Fibroblast of lung (primary cell): Measurements from ENCODE around the gene CDC25A. TPM values are rescaled to one million over a fixed set of nuclear protein-coding genes. Genes with fewer than 3 reads are reported as not detected.

Experiments
- DNase-seq, 2 donors: peaks; one replicate each; pipeline versions ENCODE4 v3.0.0 to v3.0.0-alpha.2; 2010; ENCODE audit warnings: low read depth in 2 of 2
- H2AFZ ChIP-seq: 2 replicates; pipeline ENCODE4 v1.5.1; 2012; ENCODE audit warnings: low read length, control low read depth, inconsistent platforms
- H3K27ac ChIP-seq: 2 replicates; pipeline ENCODE4 v1.5.1; 2011; ENCODE audit warnings: low read length, control low read depth; ENCODE audit not compliant: insufficient read depth
- H3K27me3 ChIP-seq: 2 replicates; pipeline ENCODE4 v1.5.1; 2011; ENCODE audit warnings: mild to moderate bottlenecking, low read length; ENCODE audit not compliant: control insufficient read depth, insufficient read depth
- H3K36me3 ChIP-seq: 2 replicates; pipeline ENCODE4 v1.5.1; 2011; ENCODE audit warnings: low read length; ENCODE audit not compliant: control insufficient read depth, insufficient read depth
- H3K4me1 ChIP-seq: 2 replicates; pipeline ENCODE4 v1.5.1; 2011; ENCODE audit warnings: low read length; ENCODE audit not compliant: control insufficient read depth, insufficient read depth; ENCODE audit errors: extremely low read depth
- H3K4me2 ChIP-seq: 2 replicates; pipeline ENCODE4 v1.5.1; 2011; ENCODE audit warnings: low read length, control low read depth; ENCODE audit not compliant: insufficient read depth; ENCODE audit errors: extremely low read depth
- H3K4me3 ChIP-seq, 4 experiments: fragments of 200-600 bp in 1 of 4; sonication (generic) in 1 of 4; replicated peaks in 1 of 4; 2 replicates each; pipeline ENCODE4 v1.5.1; 2011 to 2016; ENCODE audit warnings: low read length in 4 of 4, low read depth in 3 of 4, mild to moderate bottlenecking in 3 of 4, control low read depth in 2 of 4, inconsistent platforms in 1 of 4, mixed read lengths in 1 of 4; ENCODE audit not compliant: insufficient read depth in 1 of 4; ENCODE audit errors: control extremely low read depth in 1 of 4
- H3K79me2 ChIP-seq: 2 replicates; pipeline ENCODE4 v1.5.1; 2012; ENCODE audit warnings: mild to moderate bottlenecking, low read length, inconsistent platforms; ENCODE audit not compliant: control insufficient read depth, insufficient read depth
- H3K9ac ChIP-seq: 2 replicates; pipeline ENCODE4 v1.5.1; 2011; ENCODE audit warnings: mild to moderate bottlenecking, low read length, control low read depth; ENCODE audit not compliant: insufficient read depth
- H3K9me3 ChIP-seq: 2 replicates; pipeline ENCODE4 v1.5.1; 2012; ENCODE audit warnings: low read depth, low read length; ENCODE audit not compliant: control insufficient read depth, insufficient read depth
- H4K20me1 ChIP-seq: 2 replicates; pipeline ENCODE4 v1.5.1; 2011; ENCODE audit warnings: low read length; ENCODE audit not compliant: control insufficient read depth, insufficient read depth; ENCODE audit errors: extremely low read depth
- CTCF ChIP-seq, 2 donors: IDR thresholded peaks in 1 of 2; conservative IDR thresholded peaks in 1 of 2; 1 replicate in 1 of 2; 2 replicates in 1 of 2; pipeline ENCODE4 v1.5.1; 2011 to 2012; ENCODE audit warnings: low read length in 2 of 2, control low read depth in 1 of 2, inconsistent platforms in 1 of 2, low read depth in 1 of 2, mild to moderate bottlenecking in 1 of 2
- EZH2 ChIP-seq: IDR thresholded peaks from 2 replicates; pipeline ENCODE4 v1.5.1; 2012; ENCODE audit warnings: low read length, control low read depth, mild to moderate bottlenecking; ENCODE audit errors: missing control alignments
- polyA plus RNA-seq, 2 donors: library from polyadenylated mRNA; depleted of rRNA in 1 of 2; stranded (reverse) in 1 of 2; unstranded in 1 of 2; fragments of >200 nt; gene quantifications; 2 replicates each; pipeline ENCODE4 v1.2.1, GENCODE V29; 2011 to 2012; ENCODE audit warnings: missing spikeins in 1 of 2
- total RNA-seq: library from RNA; depleted of rRNA; stranded (reverse); fragments of >200 nt; gene quantifications from 2 replicates; pipeline ENCODE4 v1.2.1, GENCODE V29; 2014

The CDC25A gene
- total and polyA plus RNA-seq, 2 donors (not counting 1 experiment from before 2014, with no cell fraction given), result 1.3 to 3.1 TPM

DNA sequence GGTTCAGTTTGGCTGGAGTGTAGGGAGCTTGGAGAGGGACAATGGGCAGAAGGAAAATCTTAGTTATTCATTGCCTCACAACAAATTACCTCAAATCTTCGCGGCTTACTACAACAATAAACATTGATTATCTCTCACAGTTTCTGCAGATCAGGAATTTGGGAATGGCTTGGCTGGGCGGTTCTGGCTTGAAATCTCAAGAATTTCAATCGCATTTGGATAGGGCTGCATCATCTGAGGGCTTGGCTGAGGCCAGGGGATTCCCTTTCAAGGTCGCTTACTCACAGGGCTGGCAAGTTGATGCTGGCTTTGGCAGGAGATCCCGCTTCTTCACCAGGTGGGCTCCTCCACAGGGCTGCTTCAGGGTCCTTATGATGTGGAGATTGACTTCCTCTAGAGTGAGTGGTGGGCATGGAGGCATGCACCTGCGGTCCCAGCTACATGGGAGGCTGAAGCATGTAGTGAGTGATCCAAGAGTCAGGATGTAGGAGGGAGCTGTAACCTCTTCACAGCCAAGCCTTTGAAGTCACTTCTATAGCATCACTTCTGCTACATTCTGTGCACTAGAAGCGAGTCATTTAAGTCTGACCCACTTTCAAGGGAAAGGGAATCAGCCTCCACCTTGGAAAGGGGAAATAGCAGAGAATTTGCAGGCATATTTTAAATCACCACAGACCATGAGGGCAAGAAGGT lies 63.1 kb downstream of the CDC25A start:
- no peak overlapping the region for H3K27ac ChIP-seq
- peak in 1 of 2 donors; percentile 95 for DNase-seq

GRCh38 chr3:48123346-48123745 lies 64.9 kb downstream of the CDC25A start:
- Histone ChIP-seq H3K27me3 (no peaks in the 10 kb centered on the region), H3K36me3 (no peaks in the 10 kb centered on the region), H3K4me3 (no peak overlapping the region), H3K27ac (no peak overlapping the region), H3K9me3 (no peaks in the 10 kb centered on the region), H3K4me2 (no peak overlapping the region), H2AFZ (no peak overlapping the region), H3K9ac (no peak overlapping the region), H3K4me1 (peaks cover 2% of the 10 kb centered on the region), H3K79me2 (no peaks in the 10 kb centered on the region), H4K20me1 (no peaks in the 10 kb centered on the region)
- DNase-seq, result no peak
- TF ChIP-seq EZH2 (no peak), CTCF (conservative IDR thresholded peaks at IDR 0.05 in 1 of 2, IDR thresholded peaks at IDR 0.05 in 1 of 2; ENCODE audit: low read depth in 1 of 2, low read length in 2 of 2) (no peak)

More for the DNA sequence above, 63.1 kb downstream of the CDC25A start:
- Histone ChIP-seq H3K27me3 (no peaks in the 10 kb centered on the region), H2AFZ (no peak overlapping the region), H3K4me1 (peaks cover 9% of the 10 kb centered on the region), H3K9ac (no peak overlapping the region), H3K4me3 (no peak overlapping the region), H3K36me3 (no peaks in the 10 kb centered on the region), H3K9me3 (no peaks in the 10 kb centered on the region), H3K4me2 (no peak overlapping the region), H3K79me2 (no peaks in the 10 kb centered on the region), H4K20me1 (no peaks in the 10 kb centered on the region)
- TF ChIP-seq CTCF (conservative IDR thresholded peaks at IDR 0.05 in 1 of 2, IDR thresholded peaks at IDR 0.05 in 1 of 2; ENCODE audit: low read depth in 1 of 2, low read length in 2 of 2) (no peak), EZH2 (no peak)

DNA sequence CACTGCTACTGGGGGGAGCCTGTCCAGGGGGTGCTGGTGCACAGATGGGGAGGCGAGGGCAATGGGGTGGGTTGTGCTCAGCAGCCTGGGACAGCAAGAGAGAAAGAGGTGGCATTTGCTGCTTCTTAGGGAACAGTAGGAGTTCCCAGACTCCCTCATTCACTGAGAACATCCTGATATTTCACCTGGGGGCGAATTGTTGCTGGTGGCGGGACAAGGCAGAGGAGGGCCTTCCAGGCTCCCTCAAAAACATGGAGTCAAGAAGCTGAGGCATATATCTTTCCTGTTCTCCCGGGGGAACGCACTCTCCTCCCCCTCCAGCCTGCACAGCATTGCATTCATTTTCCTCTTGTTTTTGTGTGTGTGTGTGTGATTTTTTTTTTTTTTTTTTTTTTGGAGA lies 65.7 kb downstream of the CDC25A start:
- no peak for DNase-seq
- no peaks in the 10 kb centered on the region for H3K27me3 ChIP-seq
- peaks cover 2% of the 10 kb centered on the region for H3K4me1 ChIP-seq
- no peak overlapping the region for H3K27ac ChIP-seq
- no peaks in the 10 kb centered on the region for H3K9me3 ChIP-seq
- TF ChIP-seq EZH2 (no peak), CTCF (conservative IDR thresholded peaks at IDR 0.05 in 1 of 2, IDR thresholded peaks at IDR 0.05 in 1 of 2; ENCODE audit: low read depth in 1 of 2, low read length in 2 of 2) (no peak)
- H3K4me3 ChIP-seq, result no peak overlapping the region
- no peaks in the 10 kb centered on the region for H4K20me1 ChIP-seq
- no peak overlapping the region for H3K9ac ChIP-seq
- H3K79me2 ChIP-seq, result no peaks in the 10 kb centered on the region
- no peaks in the 10 kb centered on the region for H3K36me3 ChIP-seq
- no peak overlapping the region for H3K4me2 ChIP-seq
- no peak overlapping the region for H2AFZ ChIP-seq
